ENCODE results near the gene BRSK2. TPM values are rescaled to one million over a fixed set of nuclear protein-coding genes. Genes with fewer than 3 reads are reported as not detected.

Gene BRSK2
- total RNA-seq, 2 experiments from 2014 or later, result 0.96 to 1.2 TPM

DNA sequence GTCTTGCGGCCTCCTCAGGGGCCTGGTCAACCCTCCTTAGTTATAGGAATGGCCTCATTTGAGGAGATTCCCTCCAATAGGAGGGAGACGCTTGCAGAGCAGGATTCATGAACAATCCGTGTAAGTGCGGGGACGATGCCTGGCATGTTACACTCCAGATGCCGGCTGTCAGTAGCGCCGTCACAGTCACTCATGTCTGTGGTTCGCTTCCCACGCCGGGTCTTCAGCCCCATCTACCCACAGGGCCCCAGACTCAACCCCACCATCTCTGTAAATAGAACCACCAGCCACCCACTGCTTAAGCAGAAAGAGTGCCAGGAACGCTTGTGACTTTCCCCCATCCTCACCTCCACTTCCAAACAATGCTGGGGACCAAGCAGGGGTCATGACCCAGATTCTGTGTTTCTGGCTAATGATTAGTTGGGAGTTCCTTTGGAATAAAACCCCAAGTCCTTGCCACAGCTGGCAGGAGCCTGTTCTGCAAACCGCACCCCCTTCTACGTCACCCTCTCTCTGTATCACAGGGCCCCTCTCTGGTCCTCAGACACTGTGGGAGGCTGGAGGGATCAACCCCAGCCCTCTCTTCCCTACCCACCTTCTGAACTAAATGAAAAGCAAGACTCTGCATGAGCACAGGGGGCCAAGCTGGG lies 41.5 kb upstream of the BRSK2 start:
- no peak overlapping the region for H3K4me3 Mint-ChIP-seq
- no peak overlapping the region for H3K27ac Mint-ChIP-seq
- no peaks in the 10 kb centered on the region for H3K36me3 Mint-ChIP-seq (ENCODE audit: low read depth)
- H3K9me3 Mint-ChIP-seq (ENCODE audit: low read depth), result no peaks in the 10 kb centered on the region
- CTCF ChIA-PET, result no interaction called here
- intact Hi-C loops (cut with DNase I, micrococcal nuclease), result no loop called here
- ATAC-seq (no peak), DNase-seq (no peak)
- POLR2A ChIA-PET, result no interaction called here
- H3K27me3 Mint-ChIP-seq, result no peaks in the 10 kb centered on the region
- no peaks in the 10 kb centered on the region for H3K4me1 Mint-ChIP-seq

DNA sequence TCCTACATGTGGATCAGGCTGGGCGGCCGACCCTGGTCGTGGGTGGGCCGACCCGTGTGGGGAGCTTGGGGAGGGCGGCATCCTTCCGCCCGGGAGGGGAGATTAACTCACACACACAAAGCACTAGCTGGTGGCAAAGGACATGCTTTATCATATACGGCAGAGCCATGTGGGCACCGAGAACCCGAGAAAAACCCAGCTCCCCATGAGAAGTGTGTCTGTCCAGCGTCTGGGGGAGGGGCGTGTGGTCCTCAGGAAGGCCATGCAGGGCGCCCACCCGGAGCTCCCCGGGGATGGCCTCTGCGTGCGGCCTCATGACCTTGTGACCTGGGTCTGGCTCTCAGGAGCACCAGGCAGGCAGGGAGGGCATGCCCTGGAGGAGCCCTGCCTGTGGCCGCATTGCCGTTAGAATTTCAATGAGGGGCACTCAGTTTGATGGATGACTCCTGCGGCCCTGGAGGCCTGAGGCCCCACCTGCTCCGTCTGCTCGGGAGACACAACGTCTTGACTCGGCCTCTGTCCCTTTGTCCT lies 40.9 kb upstream of the BRSK2 start:
- ChIA-PET POLR2A (no interaction called here), CTCF (interaction anchor here (0.5 kb wide), 1 partner anchor 9 kb away, joined by 3 read pairs; no protein-coding TSS in a partner anchor)
- intact Hi-C loops (cut with DNase I, micrococcal nuclease), result no loop called here
- no peak for DNase-seq
- Mint-ChIP-seq H3K27ac (no peak overlapping the region), H3K4me1 (no peaks in the 10 kb centered on the region), H3K9me3 (ENCODE audit: low read depth) (no peaks in the 10 kb centered on the region), H3K36me3 (ENCODE audit: low read depth) (no peaks in the 10 kb centered on the region), H3K4me3 (no peak overlapping the region), H3K27me3 (no peaks in the 10 kb centered on the region)
- no peak for ATAC-seq

DNA sequence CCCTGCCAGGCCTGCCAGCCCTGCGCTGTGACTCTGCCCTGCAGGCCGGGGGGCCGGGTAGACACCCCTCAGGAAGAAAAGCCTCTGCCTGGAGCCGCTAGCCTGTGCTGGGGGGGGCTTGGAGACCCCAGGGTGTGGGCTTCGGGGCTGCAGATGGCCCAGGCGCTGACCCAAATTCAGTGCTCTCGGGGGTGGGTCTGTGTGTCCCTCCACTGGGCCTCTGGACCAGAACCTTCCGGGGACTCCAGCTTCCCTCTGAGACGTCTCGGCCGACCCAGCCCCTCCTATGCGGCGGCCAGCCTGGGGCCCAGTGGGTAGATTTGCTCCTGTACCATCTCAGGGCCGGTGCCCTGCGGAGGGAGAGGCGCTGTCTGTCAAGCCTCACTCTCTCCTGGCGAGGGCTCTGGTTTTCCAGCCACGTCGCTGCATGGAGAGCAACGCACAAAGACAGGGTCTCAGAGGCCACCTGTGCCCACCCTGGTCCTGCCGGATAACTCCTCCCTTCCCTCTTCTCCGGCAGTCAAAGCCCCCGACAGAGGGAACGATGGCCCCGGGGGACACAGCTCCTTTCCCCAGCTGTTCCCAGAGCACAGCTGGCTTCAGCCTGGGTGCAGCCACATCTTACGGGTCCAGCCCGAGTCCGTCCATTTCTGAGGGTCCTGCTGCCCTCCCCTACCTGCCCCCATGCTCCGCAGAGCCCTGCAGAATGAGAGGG lies 40.2 kb upstream of the BRSK2 start:
- no peak for DNase-seq
- Mint-ChIP-seq H3K36me3 (ENCODE audit: low read depth) (no peaks in the 10 kb centered on the region), H3K27me3 (no peaks in the 10 kb centered on the region), H3K9me3 (ENCODE audit: low read depth) (no peaks in the 10 kb centered on the region), H3K27ac (no peak overlapping the region), H3K4me3 (no peak overlapping the region), H3K4me1 (no peaks in the 10 kb centered on the region)
- ChIA-PET CTCF (interaction anchor here (0.5 kb wide), 1 partner anchor 10 kb away, joined by 3 read pairs; no protein-coding TSS in a partner anchor), POLR2A (no interaction called here)
- ATAC-seq, result no peak
- intact Hi-C loops (cut with DNase I, micrococcal nuclease), result no loop called here

DNA sequence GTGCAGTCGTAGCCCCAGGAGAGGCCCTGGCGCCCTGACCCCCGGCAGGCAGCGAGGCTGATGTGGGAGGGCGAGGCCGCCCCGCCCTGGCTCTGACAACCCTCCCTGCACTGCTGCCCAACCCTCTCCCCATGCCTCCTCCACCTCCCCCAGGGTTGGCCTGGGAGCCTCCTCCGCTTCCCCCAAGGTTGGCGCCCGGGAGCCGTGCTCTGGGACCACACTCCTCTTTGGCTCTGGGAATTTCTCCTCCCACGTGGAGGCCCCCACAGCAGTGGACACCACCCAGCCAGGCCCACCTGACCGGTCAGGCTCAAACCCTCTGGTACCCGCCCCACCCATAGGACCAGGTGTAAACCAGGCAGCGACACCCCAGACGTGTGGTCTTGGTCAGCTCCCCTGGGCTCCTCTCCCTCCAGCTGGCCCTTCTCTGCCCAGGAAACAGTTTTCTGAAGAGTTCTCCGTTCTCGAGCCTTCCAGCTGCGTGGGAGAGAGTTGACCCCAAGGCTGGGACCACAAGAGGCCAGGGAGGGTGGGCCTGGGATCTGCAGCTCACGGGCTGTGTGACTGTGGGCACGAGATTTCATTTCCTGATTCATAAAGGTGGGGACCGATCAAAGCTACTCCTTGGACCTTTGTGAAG lies 39.5 kb upstream of the BRSK2 start:
- H3K4me3 Mint-ChIP-seq, result no peak overlapping the region
- no peaks in the 10 kb centered on the region for H3K27me3 Mint-ChIP-seq
- no peaks in the 10 kb centered on the region for H3K36me3 Mint-ChIP-seq (ENCODE audit: low read depth)
- H3K4me1 Mint-ChIP-seq, result no peaks in the 10 kb centered on the region
- no peak for DNase-seq
- ChIA-PET POLR2A (no interaction called here), CTCF (interaction anchor here (1.4 kb wide), 1 partner anchor 40 kb away, joined by 4 read pairs; the partner anchor contains the start of gene TOLLIP)
- H3K27ac Mint-ChIP-seq, result no peak overlapping the region
- intact Hi-C loops (cut with DNase I, micrococcal nuclease), result no loop called here
- no peak for ATAC-seq
- H3K9me3 Mint-ChIP-seq (ENCODE audit: low read depth), result no peaks in the 10 kb centered on the region

DNA sequence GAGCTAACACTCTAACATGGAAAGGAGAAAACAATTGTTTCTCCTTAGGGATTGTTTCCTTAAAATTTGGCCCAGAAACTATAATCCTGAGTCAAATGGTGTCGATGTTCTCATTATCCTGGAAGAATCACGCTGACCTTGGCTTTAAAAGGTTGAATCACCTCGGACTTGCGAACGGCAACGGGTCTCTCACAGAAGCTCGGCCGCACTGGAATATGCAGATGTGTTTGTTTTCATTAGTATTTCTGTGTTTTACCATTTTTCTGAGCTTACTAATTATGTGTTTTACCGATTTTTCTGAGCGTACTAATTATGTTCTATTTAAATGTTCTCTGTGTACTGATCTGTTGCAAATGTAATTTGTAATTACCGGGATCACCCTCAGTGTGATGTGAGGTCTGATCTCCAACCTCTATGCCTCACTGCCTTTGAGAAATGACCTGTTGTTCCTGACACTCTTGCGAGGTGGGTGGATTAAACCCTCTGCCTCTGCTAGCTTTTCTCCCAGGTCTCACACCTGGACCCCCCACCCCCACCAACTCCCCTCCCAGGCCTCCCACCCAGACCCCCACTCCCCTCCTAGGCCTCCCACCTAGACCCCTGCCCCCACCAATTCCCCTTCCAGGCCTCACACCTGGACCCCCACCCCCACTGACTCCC lies 38.3 kb upstream of the BRSK2 start:
- intact Hi-C loops (cut with DNase I, micrococcal nuclease), result no loop called here
- Mint-ChIP-seq H3K4me1 (no peaks in the 10 kb centered on the region), H3K27ac (no peak overlapping the region), H3K9me3 (ENCODE audit: low read depth) (no peaks in the 10 kb centered on the region), H3K4me3 (no peak overlapping the region), H3K27me3 (peaks cover 4% of the 10 kb centered on the region), H3K36me3 (ENCODE audit: low read depth) (no peaks in the 10 kb centered on the region)
- no peak for DNase-seq
- ChIA-PET CTCF (interaction anchor here (1.4 kb wide), 1 partner anchor 42 kb away, joined by 4 read pairs; the partner anchor contains the start of gene TOLLIP), POLR2A (no interaction called here)
- ATAC-seq, result no peak

DNA sequence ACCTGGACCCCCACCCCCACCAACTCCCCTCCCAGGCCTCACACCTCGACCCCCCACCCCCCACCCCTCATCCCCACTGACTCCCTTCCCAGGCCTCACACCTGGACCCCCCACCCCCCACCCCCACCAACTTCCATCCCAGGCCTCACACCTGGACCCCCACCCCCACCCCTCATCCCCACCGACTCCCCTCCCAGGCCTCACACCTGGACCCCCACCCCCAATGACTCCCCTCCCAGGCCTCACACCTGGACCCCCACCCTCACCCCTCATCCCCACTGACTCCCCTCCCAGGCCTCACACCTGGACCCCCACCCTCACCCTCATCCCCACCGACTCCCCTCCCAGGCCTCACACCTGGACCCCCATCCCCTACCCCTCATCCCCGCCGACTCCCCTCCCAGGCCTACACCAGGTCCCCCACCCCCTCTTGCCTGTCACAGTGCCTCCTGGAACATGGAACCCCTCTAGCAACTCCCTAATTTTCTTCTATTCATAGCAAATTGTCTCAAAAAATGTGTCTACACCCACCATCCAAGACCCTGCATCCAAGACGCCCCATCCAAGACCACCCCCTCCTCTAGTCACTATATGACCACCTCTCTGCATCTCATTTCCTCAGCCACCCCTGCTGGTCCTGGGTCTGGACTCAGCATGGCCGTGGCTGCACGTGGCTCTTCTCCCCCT lies 36.9 kb upstream of the BRSK2 start:
- ATAC-seq (no peak), DNase-seq (no peak)
- Mint-ChIP-seq H3K4me3 (no peak overlapping the region), H3K36me3 (ENCODE audit: low read depth) (no peaks in the 10 kb centered on the region), H3K9me3 (ENCODE audit: low read depth) (no peaks in the 10 kb centered on the region), H3K27ac (no peak overlapping the region), H3K4me1 (no peaks in the 10 kb centered on the region), H3K27me3 (peaks cover 10% of the 10 kb centered on the region)
- intact Hi-C loops (cut with DNase I, micrococcal nuclease), result no loop called here
- POLR2A ChIA-PET, result no interaction called here
- CTCF ChIA-PET, result no interaction called here

DNA sequence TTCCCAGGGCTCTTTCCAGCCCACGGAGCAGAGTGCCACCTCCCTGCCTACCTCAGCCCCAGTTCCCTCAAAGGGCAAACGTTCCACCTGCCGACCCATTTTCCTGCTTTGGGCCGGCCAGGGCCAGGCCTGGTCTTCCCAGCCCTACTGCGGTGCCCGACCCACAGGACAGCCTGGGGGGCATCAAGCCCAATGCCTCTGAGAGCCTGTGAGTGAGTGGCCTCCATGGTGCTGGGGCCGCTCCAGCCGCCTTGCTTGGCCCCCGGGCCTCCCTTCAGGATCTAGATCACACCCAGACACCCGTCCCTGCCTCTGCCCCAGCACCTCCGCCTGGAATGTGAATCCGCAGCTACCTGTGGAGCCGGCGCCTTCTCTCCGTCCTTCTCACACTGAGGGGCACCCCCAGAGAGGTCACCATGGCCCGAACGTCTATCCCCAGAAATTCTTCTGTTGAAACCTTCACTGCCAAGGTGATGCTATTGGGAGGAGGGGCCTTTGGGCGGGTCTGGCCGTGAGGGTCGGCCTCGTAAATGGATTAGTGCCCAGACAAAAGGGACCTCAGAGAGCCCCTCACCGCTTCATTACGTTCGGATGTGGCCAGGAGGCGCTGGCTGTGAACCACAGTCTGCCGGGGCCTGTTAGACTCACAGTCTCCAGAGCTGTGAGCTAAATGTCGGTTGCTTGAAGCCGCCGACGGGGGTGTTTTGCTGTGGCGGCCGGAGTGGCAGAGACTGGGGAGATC lies 36.2 kb upstream of the BRSK2 start:
- intact Hi-C loops (cut with DNase I, micrococcal nuclease), result no loop called here
- Mint-ChIP-seq H3K36me3 (ENCODE audit: low read depth) (no peaks in the 10 kb centered on the region), H3K9me3 (ENCODE audit: low read depth) (no peaks in the 10 kb centered on the region), H3K27me3 (peaks cover 13% of the 10 kb centered on the region), H3K27ac (no peak overlapping the region), H3K4me1 (no peaks in the 10 kb centered on the region), H3K4me3 (no peak overlapping the region)
- ATAC-seq (no peak), DNase-seq (no peak)
- CTCF ChIA-PET, result no interaction called here
- POLR2A ChIA-PET, result no interaction called here

DNA sequence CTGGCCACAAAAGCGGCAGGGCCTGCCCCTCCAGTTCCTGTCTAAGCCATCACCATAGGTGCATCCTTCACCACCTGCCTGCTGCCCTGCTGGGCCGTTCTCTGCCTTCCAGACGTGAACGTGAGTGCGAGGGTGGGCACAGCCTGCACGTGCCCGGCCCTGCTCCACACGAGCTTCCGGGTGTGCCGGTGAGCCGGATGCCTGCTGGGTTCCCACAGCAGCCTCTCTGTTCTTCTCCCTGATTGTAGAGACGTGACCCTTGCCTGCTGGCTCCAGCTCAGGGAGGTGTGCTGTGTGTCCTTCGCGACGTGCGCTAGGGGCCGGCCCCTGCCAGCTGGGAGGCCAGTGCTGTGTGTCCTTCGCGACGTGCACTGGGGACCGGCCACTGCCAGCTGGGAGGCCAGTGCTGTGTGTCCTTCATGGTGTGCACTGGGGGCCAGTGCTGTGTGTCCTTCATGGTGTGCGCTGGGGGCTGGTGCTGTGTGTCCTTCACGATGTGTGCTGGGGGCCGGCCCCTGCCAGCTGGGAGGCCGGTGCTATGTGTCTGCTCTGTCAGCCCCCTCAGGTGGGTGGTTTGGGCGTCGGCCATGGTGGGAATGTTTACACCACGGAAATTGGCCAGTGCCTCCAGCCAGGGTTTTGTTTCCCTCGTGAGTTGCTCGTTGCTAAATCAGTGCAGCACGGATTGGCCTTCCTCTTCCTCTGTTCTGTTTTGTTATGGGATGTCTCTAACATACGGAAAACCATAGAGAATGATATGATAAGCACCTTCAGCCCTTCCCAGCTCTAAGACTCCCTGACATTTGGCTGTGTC lies 35.4 kb upstream of the BRSK2 start:
- Mint-ChIP-seq H3K36me3 (ENCODE audit: low read depth) (no peaks in the 10 kb centered on the region), H3K9me3 (ENCODE audit: low read depth) (no peaks in the 10 kb centered on the region), H3K4me1 (no peaks in the 10 kb centered on the region), H3K27me3 (peaks cover 15% of the 10 kb centered on the region), H3K27ac (no peak overlapping the region), H3K4me3 (no peak overlapping the region)
- DNase-seq, result no peak
- ATAC-seq, result no peak
- ChIA-PET POLR2A (no interaction called here), CTCF (no interaction called here)
- intact Hi-C loops (cut with DNase I, micrococcal nuclease), result no loop called here

DNA sequence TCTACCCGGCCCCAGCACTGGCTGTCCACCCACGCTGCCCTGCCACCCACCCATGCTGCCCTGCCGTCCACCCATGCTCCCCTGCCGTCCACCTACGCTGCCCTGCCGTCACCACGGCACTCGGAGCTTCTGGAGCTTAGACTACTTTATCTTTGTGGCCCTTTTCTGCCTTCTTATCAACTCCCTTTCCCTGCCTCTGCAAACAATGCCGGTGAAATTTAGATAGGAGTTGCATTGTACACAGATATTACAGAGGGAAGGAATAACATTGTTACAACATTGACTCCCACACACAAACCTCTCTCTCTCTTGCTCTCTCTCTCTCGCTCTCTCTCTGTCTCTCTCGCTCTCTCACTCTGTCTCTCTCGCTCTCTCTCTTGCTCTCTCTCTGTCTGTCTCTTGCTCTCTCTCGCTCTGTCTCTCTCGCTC lies 33.7 kb upstream of the BRSK2 start:
- intact Hi-C loops (cut with DNase I, micrococcal nuclease), result no loop called here
- Mint-ChIP-seq H3K27ac (no peak overlapping the region), H3K9me3 (ENCODE audit: low read depth) (no peaks in the 10 kb centered on the region), H3K4me1 (no peaks in the 10 kb centered on the region), H3K4me3 (no peak overlapping the region), H3K27me3 (peaks cover 15% of the 10 kb centered on the region), H3K36me3 (ENCODE audit: low read depth) (no peaks in the 10 kb centered on the region)
- ChIA-PET CTCF (no interaction called here), POLR2A (no interaction called here)
- ATAC-seq (no peak), DNase-seq (no peak)

DNA sequence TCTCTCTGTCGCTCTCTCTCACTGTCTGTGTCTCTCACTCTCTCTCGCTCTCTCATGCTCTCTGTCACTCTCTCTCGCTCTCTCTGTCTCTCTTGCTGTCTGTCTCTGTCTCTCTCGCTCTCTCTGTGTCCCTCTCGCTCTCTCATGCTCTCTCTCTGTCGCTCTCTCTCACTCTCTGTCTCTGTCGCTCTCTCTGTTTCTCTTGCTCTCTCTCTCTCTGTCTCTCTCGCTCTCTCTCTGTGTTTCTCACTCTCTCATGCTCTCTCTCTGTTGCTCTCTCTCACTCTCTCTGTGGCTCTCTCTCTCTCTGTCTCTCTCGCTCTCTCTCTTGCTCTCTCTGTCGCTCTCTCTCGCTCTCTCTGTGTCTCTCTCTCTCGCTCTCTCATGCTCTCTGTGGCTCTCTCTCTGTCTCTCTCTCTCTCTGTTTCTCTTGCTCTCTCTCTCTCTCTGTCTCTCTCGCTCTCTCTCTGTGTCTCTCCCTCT lies 33.2 kb upstream of the BRSK2 start:
- Mint-ChIP-seq H3K36me3 (ENCODE audit: low read depth) (no peaks in the 10 kb centered on the region), H3K9me3 (ENCODE audit: low read depth) (no peaks in the 10 kb centered on the region), H3K4me3 (no peak overlapping the region), H3K27me3 (peaks cover 15% of the 10 kb centered on the region), H3K27ac (no peak overlapping the region), H3K4me1 (no peaks in the 10 kb centered on the region)
- ChIA-PET POLR2A (no interaction called here), CTCF (no interaction called here)
- intact Hi-C loops (cut with DNase I, micrococcal nuclease), result no loop called here
- DNase-seq (no peak), ATAC-seq (no peak)
